Tibial nerve (tissue), 4 donors: ENCODE data around the gene KLHL30. TPM values are rescaled to one million over a fixed set of nuclear protein-coding genes. Genes with fewer than 3 reads are reported as not detected.

Experiments used
- DNase-seq, 2 donors: peaks; one replicate each; pipeline ENCODE4 v3.0.0-alpha.2; 2019; ENCODE audit warnings: low spot score in 2 of 2
- H3K27ac ChIP-seq, 4 donors: fragments of 200-600 bp; sonication (generic) in 3 of 4; one replicate each; pipeline ENCODE4 v1.5.1; 2017 to 2019; ENCODE audit warnings: mild to moderate bottlenecking in 1 of 4
- H3K27me3 ChIP-seq, 2 donors: fragments of 200-600 bp; sonication (generic) in 1 of 2; one replicate each; pipeline versions ENCODE4 v1.5.1 to v1.6.0; 2017 to 2019
- H3K36me3 ChIP-seq, 3 donors: fragments of 200-600 bp; sonication (generic); one replicate each; pipeline ENCODE4 v1.5.1; 2018 to 2019
- H3K4me1 ChIP-seq, 4 donors: fragments of 200-600 bp; sonication (generic) in 3 of 4; one replicate each; pipeline ENCODE4 v1.5.1; 2017 to 2019
- H3K4me3 ChIP-seq, 4 donors: fragments of 200-600 bp; sonication (generic) in 3 of 4; one replicate each; pipeline ENCODE4 v1.5.1; 2017 to 2019; ENCODE audit warnings: mild to moderate bottlenecking in 1 of 4, moderate library complexity in 1 of 4
- H3K9me3 ChIP-seq, 4 donors: fragments of 200-600 bp; sonication (generic) in 3 of 4; one replicate each; pipeline ENCODE4 v1.5.1; 2017 to 2019
- CTCF ChIP-seq, 5 experiments: fragments of 200-600 bp in 3 of 5; fragments of 450-650 bp in 2 of 5; sonication (generic) in 3 of 5; IDR thresholded peaks; one replicate each; pipeline ENCODE4 v1.5.1; 2016 to 2019; ENCODE audit warnings: antibody characterized with exemption in 5 of 5, mild to moderate bottlenecking in 3 of 5, moderate library complexity in 2 of 5
- EP300 ChIP-seq, 2 donors: sonication (generic); formaldehyde crosslinking; IDR thresholded peaks; one replicate each; pipeline ENCODE4 v1.6.1; 2017; ENCODE audit warnings: antibody characterized with exemption in 2 of 2, mild to moderate bottlenecking in 1 of 2
- POLR2A ChIP-seq, 2 donors: fragments of 450-650 bp; IDR thresholded peaks; one replicate each; pipeline ENCODE4 v1.6.1; 2017; ENCODE audit warnings: antibody characterized with exemption in 2 of 2, mild to moderate bottlenecking in 2 of 2, moderate library complexity in 2 of 2
- WGBS, 2 donors: methylation state at CpG; one replicate each; pipeline ENCODE4 v1.1.5; 2018; 5-methylcytosine and 5-hydroxymethylcytosine counted together
- total RNA-seq, 4 donors: library from RNA; depleted of rRNA; stranded (reverse); fragments of >200 nt; gene quantifications; one replicate each; pipeline ENCODE4 v1.1.0, GENCODE V29; 2016

KLHL30 gene
- total RNA-seq, 4 donors from 2014 or later = 0.63 to 2.1 (median 1.6) TPM

GRCh38 chr2:238157506-238158017 is 19.1 kb downstream of the KLHL30 start:
- no peak overlapping the region for H3K4me3 ChIP-seq
- no peaks in the 10 kb centered on the region for H3K9me3 ChIP-seq
- TF ChIP-seq EP300 (IDR thresholded peaks at IDR 0.05) (no peak), CTCF (IDR thresholded peaks at IDR 0.05) (no peak), POLR2A (IDR thresholded peaks at IDR 0.05) (no peak)
- peaks cover 0 to 25% (median 8%) of the 10 kb centered on the region in 4 donors for H3K4me1 ChIP-seq
- H3K36me3 ChIP-seq = no peaks in the 10 kb centered on the region
- no peak overlapping the region for H3K27ac ChIP-seq
- DNase-seq = no peak
- H3K27me3 ChIP-seq = peaks cover 0 to 37% of the 10 kb centered on the region in 2 donors
- 65 to 71% methylated on average over 12 to 14 of the region's 14 CpGs for WGBS, 2 donors

DNA sequence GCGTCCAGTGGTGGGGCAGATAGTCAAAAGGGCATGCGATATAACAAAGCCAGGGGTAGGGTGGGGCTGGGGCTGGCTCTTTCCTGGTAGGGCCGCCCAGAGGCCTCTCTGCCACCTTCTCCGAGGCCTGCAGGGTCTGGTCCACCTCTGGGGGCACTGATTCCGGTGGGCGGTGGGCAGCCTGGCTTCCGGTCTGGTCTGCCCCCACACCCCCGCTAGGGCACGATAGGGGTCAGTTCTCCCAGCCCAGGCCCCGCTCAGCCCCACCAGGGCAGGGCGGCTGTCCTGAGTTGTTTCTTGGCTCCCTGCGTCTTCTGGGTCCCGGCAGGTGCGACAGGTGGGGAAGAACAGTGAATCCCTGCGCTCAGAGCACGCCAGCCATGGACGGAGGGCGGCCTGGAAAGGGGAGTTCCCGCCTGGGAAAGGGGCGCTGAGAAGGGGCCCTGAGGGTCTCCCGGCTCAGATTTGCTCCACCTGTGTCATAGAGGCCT is 19.6 kb downstream of the KLHL30 start:
- WGBS, 2 donors = 46 to 59% methylated on average over 10 to 13 of the region's 21 CpGs
- Histone ChIP-seq H3K27me3 (peaks cover 0 to 42% of the 10 kb centered on the region in 2 donors), H3K9me3 (no peaks in the 10 kb centered on the region), H3K4me1 (peaks cover 0 to 25% (median 8%) of the 10 kb centered on the region in 4 donors), H3K4me3 (no peak overlapping the region), H3K36me3 (no peaks in the 10 kb centered on the region), H3K27ac (no peak overlapping the region)
- TF ChIP-seq EP300 (IDR thresholded peaks at IDR 0.05) (no peak), POLR2A (IDR thresholded peaks at IDR 0.05) (no peak), CTCF (IDR thresholded peaks at IDR 0.05) (no peak)
- DNase-seq = no peak

GRCh38 chr2:238158509-238159070 is 20.1 kb downstream of the KLHL30 start, which contains the start of gene ERFE:
ERFE (plus strand) TSS chr2:238158970; CDS start chr2:238159008, 38 bp downstream.
- 15 to 18% methylated on average over 17 to 30 of the region's 61 CpGs for WGBS, 2 donors
- Histone ChIP-seq H3K27me3 (peaks cover 0 to 47% of the 10 kb centered on the region in 2 donors), H3K9me3 (no peaks in the 10 kb centered on the region), H3K27ac (no peak within 1 kb of the TSS), H3K36me3 (no peaks in the 10 kb centered on the region), H3K4me1 (peaks cover 0 to 29% (median 8%) of the 10 kb centered on the region in 4 donors), H3K4me3 (peak within 1 kb of the TSS in 3 of 4 donors; percentile 13 to 47 (median 29))
- no peak for DNase-seq
- TF ChIP-seq POLR2A (IDR thresholded peaks at IDR 0.05) = no peak
- peak in 3 of 5 experiments; percentile 33 to 64 (median 45) for TF ChIP-seq CTCF (IDR thresholded peaks at IDR 0.05)

- H3K27me3 ChIP-seq = peaks cover 0 to 51% of the 10 kb centered on the region in 2 donors
- no peaks in the 10 kb centered on the region for H3K9me3 ChIP-seq
- 4 to 6% methylated on average over 17 to 28 of the region's 52 CpGs for WGBS, 2 donors
- TF ChIP-seq CTCF (IDR thresholded peaks at IDR 0.05) (no peak), EP300 (IDR thresholded peaks at IDR 0.05) (no peak), POLR2A (IDR thresholded peaks at IDR 0.05) (no peak)
- DNase-seq = no peak
- peak overlapping the region in 2 of 4 donors; percentile 29 to 47 for H3K4me3 ChIP-seq
- peaks cover 0 to 34% (median 10%) of the 10 kb centered on the region in 4 donors for H3K4me1 ChIP-seq
- no peak overlapping the region for H3K27ac ChIP-seq
- H3K36me3 ChIP-seq = no peaks in the 10 kb centered on the region
Observed at GRCh38 chr2:238159071-238159539, 20.6 kb downstream of the KLHL30 start.

- H3K27me3 ChIP-seq = peaks cover 0 to 55% of the 10 kb centered on the region in 2 donors
- no peak overlapping the region for H3K27ac ChIP-seq
- no peak for TF ChIP-seq EP300 (IDR thresholded peaks at IDR 0.05)
- no peak for TF ChIP-seq POLR2A (IDR thresholded peaks at IDR 0.05)
- no peak for TF ChIP-seq CTCF (IDR thresholded peaks at IDR 0.05)
- H3K4me3 ChIP-seq = no peak overlapping the region
- WGBS, 2 donors = 56 to 57% methylated on average over 10 of the region's 10 CpGs
- H3K9me3 ChIP-seq = no peaks in the 10 kb centered on the region
- peaks cover 0 to 37% (median 10%) of the 10 kb centered on the region in 4 donors for H3K4me1 ChIP-seq
- no peaks in the 10 kb centered on the region for H3K36me3 ChIP-seq
- no peak for DNase-seq
Observed at GRCh38 chr2:238159661-238160205, 21.3 kb downstream of the KLHL30 start.
